GM19351 (cell line): ENCODE measurements around the gene CCDC34.

ENCODE experiments used
- ATAC-seq: cut with Tn5 transposase; IDR thresholded peaks from one replicate; pipeline ENCODE4 v1.9.1; 2021; ENCODE audit warnings: mild to moderate bottlenecking, moderate library complexity; ENCODE audit not compliant: unreplicated experiment

Gene CCDC34

GRCh38 chr11:27394781-27395228 lies 31.8 kb upstream of the CCDC34 start:
- no peak for ATAC-seq

GRCh38 chr11:27392278-27393114 lies 29.5 kb upstream of the CCDC34 start:
- no peak for ATAC-seq

GRCh38 chr11:27391331-27392015 lies 28.5 kb upstream of the CCDC34 start:
- no peak for ATAC-seq

GRCh38 chr11:27390318-27391295 lies 27.6 kb upstream of the CCDC34 start:
- no peak for ATAC-seq

- peak; percentile 50 for ATAC-seq
These were observed 25.9 kb upstream of the CCDC34 start for GRCh38 chr11:27388869-27389268.

GRCh38 chr11:27388001-27388400 lies 25.0 kb upstream of the CCDC34 start:
- ATAC-seq: peak; percentile 44

- no peak for ATAC-seq
These were observed 24.3 kb upstream of the CCDC34 start for GRCh38 chr11:27387362-27387761.

- ATAC-seq: no peak
These were observed 23.3 kb upstream of the CCDC34 start for GRCh38 chr11:27386181-27386845.

- no peak for ATAC-seq
These were observed 22.2 kb upstream of the CCDC34 start for GRCh38 chr11:27385245-27385644.

GRCh38 chr11:27384227-27384626 lies 21.2 kb upstream of the CCDC34 start:
- no peak for ATAC-seq

- ATAC-seq: no peak
These were observed 20.6 kb upstream of the CCDC34 start for GRCh38 chr11:27383645-27384044.

GRCh38 chr11:27381238-27381666 lies 18.2 kb upstream of the CCDC34 start:
- ATAC-seq: no peak

- ATAC-seq: no peak
These were observed 17.8 kb upstream of the CCDC34 start for GRCh38 chr11:27380771-27381170.

- no peak for ATAC-seq
These were observed 16.4 kb upstream of the CCDC34 start for GRCh38 chr11:27379449-27379848.

GRCh38 chr11:27375370-27375769 lies 12.4 kb upstream of the CCDC34 start:
- no peak for ATAC-seq

GRCh38 chr11:27373856-27374602 lies 11.0 kb upstream of the CCDC34 start:
- no peak for ATAC-seq

- no peak for ATAC-seq
These were observed 10.4 kb upstream of the CCDC34 start for GRCh38 chr11:27373392-27373791.

- no peak for ATAC-seq
These were observed 9.1 kb upstream of the CCDC34 start for GRCh38 chr11:27372164-27372563.

- ATAC-seq: no peak
These were observed 8.5 kb upstream of the CCDC34 start for GRCh38 chr11:27371489-27371888.

- no peak for ATAC-seq
These were observed 7.4 kb upstream of the CCDC34 start for GRCh38 chr11:27370374-27370773.
